SK-N-SH treated with all-trans-retinoic acid at 6 μM for 48 hours (cell line): ENCODE results near the gene DNAJB2.

Source experiments
- ARNTL ChIP-seq: fragments of 450-650 bp; formaldehyde crosslinking; IDR thresholded peaks from 2 replicates; pipeline ENCODE4 v1.5.0; 2020; ENCODE audit warnings: low read depth, mild to moderate bottlenecking, moderate library complexity, borderline replicate concordance
- ESRRG ChIP-seq: fragments of 250-450 bp; sonication (Bioruptor Pico); IDR thresholded peaks from 2 replicates; pipeline ENCODE4 v1.6.1; 2021; ENCODE audit warnings: mild to moderate bottlenecking
- ISL1 ChIP-seq: fragments of 250-450 bp; sonication (Bioruptor Pico); IDR thresholded peaks from 2 replicates; pipeline ENCODE4 v2.1.2; 2022; ENCODE audit warnings: mild to moderate bottlenecking, moderate library complexity
- ZNF70 ChIP-seq: fragments of 450-650 bp; formaldehyde crosslinking; IDR thresholded peaks from 2 replicates; pipeline ENCODE4 v1.5.0; 2020; ENCODE audit warnings: mild to moderate bottlenecking, moderate library complexity
- ZNF8 ChIP-seq: fragments of 450-650 bp; formaldehyde crosslinking; IDR thresholded peaks from 2 replicates; pipeline ENCODE4 v1.5.0; 2020; ENCODE audit warnings: mild to moderate bottlenecking, moderate library complexity
- TF ChIP-seq, protein P1 (sequence below): fragments of 250-450 bp; sonication (Bioruptor Pico); IDR thresholded peaks from 2 replicates; pipeline ENCODE4 v1.8.0; 2020; ENCODE audit warnings: mild to moderate bottlenecking, moderate library complexity, borderline replicate concordance

DNA sequence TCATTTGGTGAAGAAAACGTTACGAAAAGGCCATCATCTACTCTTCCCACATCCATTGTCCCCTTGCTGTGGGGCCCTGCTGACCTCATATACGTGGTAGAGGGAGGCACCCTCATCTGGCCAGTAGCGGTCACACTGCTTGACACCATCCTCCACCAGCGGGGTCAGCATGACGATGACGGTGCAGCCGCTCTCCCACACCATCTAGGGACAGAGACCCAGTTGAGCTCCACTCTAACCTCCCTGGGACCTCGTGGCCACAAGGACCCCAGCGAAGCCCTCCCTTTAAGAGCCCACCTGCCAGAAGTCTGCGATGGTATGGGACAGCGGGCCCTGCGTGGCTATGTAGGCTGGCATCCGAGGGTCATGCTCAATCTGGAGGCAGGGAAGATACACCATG, 17.0 kb downstream of the DNAJB2 start:
- TF ChIP-seq ISL1 (no peak), ZNF70 (no peak), ESRRG (CRISPR knock-in tag) (no peak), ARNTL (CRISPR knock-in tag) (no peak), ZNF8 (CRISPR knock-in tag) (no peak)
- TF ChIP-seq, protein P1, sequence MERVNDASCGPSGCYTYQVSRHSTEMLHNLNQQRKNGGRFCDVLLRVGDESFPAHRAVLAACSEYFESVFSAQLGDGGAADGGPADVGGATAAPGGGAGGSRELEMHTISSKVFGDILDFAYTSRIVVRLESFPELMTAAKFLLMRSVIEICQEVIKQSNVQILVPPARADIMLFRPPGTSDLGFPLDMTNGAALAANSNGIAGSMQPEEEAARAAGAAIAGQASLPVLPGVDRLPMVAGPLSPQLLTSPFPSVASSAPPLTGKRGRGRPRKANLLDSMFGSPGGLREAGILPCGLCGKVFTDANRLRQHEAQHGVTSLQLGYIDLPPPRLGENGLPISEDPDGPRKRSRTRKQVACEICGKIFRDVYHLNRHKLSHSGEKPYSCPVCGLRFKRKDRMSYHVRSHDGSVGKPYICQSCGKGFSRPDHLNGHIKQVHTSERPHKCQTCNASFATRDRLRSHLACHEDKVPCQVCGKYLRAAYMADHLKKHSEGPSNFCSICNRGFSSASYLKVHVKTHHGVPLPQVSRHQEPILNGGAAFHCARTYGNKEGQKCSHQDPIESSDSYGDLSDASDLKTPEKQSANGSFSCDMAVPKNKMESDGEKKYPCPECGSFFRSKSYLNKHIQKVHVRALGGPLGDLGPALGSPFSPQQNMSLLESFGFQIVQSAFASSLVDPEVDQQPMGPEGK = no peak
